HEK293 (cell line): ENCODE measurements around the gene ATP5PO.

Experiments
- CTCF ChIA-PET: fragments of 350-600 bp; formaldehyde crosslinking; extraction: SDS; loops from one replicate; lab custom pipeline; 2021; ENCODE audit warnings: antibody characterized with exemption; lab: Yijun Ruan, JAX
- POLR2A ChIA-PET: fragments of 300-600 bp; formaldehyde crosslinking; extraction: SDS; loops from one replicate; lab custom pipeline; 2020; ENCODE audit warnings: antibody characterized with exemption, inconsistent platforms; lab: Yijun Ruan, JAX
- H3K27ac ChIP-seq: fragments of 200-500 bp; sonication (Bioruptor generic); 2 replicates; pipeline ENCODE4 v1.5.1; 2014; ENCODE audit warnings: low read depth, low read length, control low read depth, inconsistent platforms; ENCODE audit errors: extremely low read depth
- H3K36me3 ChIP-seq, 2 experiments: fragments of 200-500 bp in 1 of 2; sonication (Bioruptor generic) in 1 of 2; 1 replicate in 1 of 2; 2 replicates in 1 of 2; pipeline ENCODE4 v1.5.1; 2014 to 2017; ENCODE audit warnings: inconsistent platforms in 2 of 2, low read length in 2 of 2; ENCODE audit not compliant: control insufficient read depth in 2 of 2, insufficient read depth in 1 of 2
- H3K4me1 ChIP-seq: fragments of 200-500 bp; sonication (Bioruptor generic); 2 replicates; pipeline ENCODE4 v1.5.1; 2014; ENCODE audit warnings: mild to moderate bottlenecking, low read length, inconsistent platforms; ENCODE audit not compliant: control insufficient read depth, insufficient read depth
- H3K4me3 ChIP-seq: 2 replicates; pipeline ENCODE4 v1.5.1; 2011; ENCODE audit warnings: low read depth, mild to moderate bottlenecking, control low read depth, low read length, moderate library complexity
- H3K9me3 ChIP-seq: fragments of 200-500 bp; sonication (Bioruptor generic); 2 replicates; pipeline ENCODE4 v1.5.1; 2014; ENCODE audit warnings: low read depth, low read length, inconsistent platforms; ENCODE audit not compliant: control insufficient read depth, insufficient read depth
- KLF7 ChIP-seq: fragments of 450-650 bp; formaldehyde crosslinking; IDR thresholded peaks from 2 replicates; pipeline ENCODE4 v1.5.1; 2016; ENCODE audit warnings: missing biosample characterization, missing genetic modification characterization, borderline replicate concordance
- REST ChIP-seq: fragments of 450-650 bp; formaldehyde crosslinking; IDR thresholded peaks from 2 replicates; pipeline ENCODE4 v1.5.1; 2016; ENCODE audit warnings: missing biosample characterization, missing genetic modification characterization
- ZBTB17 ChIP-seq: fragments of 450-650 bp; formaldehyde crosslinking; IDR thresholded peaks from 2 replicates; pipeline ENCODE4 v1.5.1; 2016; ENCODE audit warnings: missing biosample characterization, missing genetic modification characterization
- ZBTB26 ChIP-seq: fragments of 450-650 bp; formaldehyde crosslinking; optimal IDR thresholded peaks from 2 replicates; pipeline ENCODE3; 2016; ENCODE audit warnings: missing biosample characterization, mild to moderate bottlenecking, missing genetic modification characterization
- ZBTB6 ChIP-seq: fragments of 450-650 bp; formaldehyde crosslinking; IDR thresholded peaks from 2 replicates; pipeline ENCODE4 v1.5.1; 2017; ENCODE audit warnings: missing biosample characterization, missing genetic modification characterization
- ZNF274 ChIP-seq, 2 experiments: fragments of 200-500 bp in 1 of 2; fragments of 450-650 bp in 1 of 2; sonication (Bioruptor generic) in 1 of 2; formaldehyde crosslinking in 1 of 2; IDR thresholded peaks; 2 replicates each; pipeline versions ENCODE4 v1.5.1 to v1.6.1; 2014 to 2016; ENCODE audit warnings: borderline replicate concordance in 1 of 2, inconsistent platforms in 1 of 2, low read length in 1 of 2, missing biosample characterization in 1 of 2, missing genetic modification characterization in 1 of 2
- ZNF366 ChIP-seq: fragments of 450-650 bp; formaldehyde crosslinking; conservative IDR thresholded peaks from 2 replicates; pipeline ENCODE4 v1.5.1; 2016; ENCODE audit warnings: missing biosample characterization, missing genetic modification characterization
- ZNF510 ChIP-seq: fragments of 450-650 bp; formaldehyde crosslinking; IDR thresholded peaks from 2 replicates; pipeline ENCODE4 v1.5.1; 2018; ENCODE audit warnings: mild to moderate bottlenecking, missing genetic modification characterization, missing biosample characterization; ENCODE audit not compliant: insufficient replicate concordance
- ZNF548 ChIP-seq: fragments of 450-650 bp; formaldehyde crosslinking; IDR thresholded peaks from 2 replicates; pipeline ENCODE4 v1.5.1; 2016; ENCODE audit warnings: missing biosample characterization, missing genetic modification characterization
- ZNF561 ChIP-seq: fragments of 450-650 bp; IDR thresholded peaks from 2 replicates; pipeline ENCODE4 v1.5.1; 2018; ENCODE audit warnings: missing biosample characterization, missing genetic modification characterization, borderline replicate concordance
- ZNF670 ChIP-seq: fragments of 450-650 bp; formaldehyde crosslinking; IDR thresholded peaks from 2 replicates; pipeline ENCODE4 v1.5.1; 2016; ENCODE audit warnings: missing biosample characterization, missing genetic modification characterization, low read depth
- ZNF701 ChIP-seq: fragments of 450-650 bp; formaldehyde crosslinking; IDR thresholded peaks from 2 replicates; pipeline ENCODE4 v1.5.1; 2016; ENCODE audit warnings: missing biosample characterization, missing genetic modification characterization
- ZNF768 ChIP-seq: fragments of 450-650 bp; formaldehyde crosslinking; IDR thresholded peaks from 2 replicates; pipeline ENCODE4 v1.5.1; 2018; ENCODE audit warnings: missing biosample characterization, mild to moderate bottlenecking, missing genetic modification characterization
- ZNF776 ChIP-seq: fragments of 450-650 bp; formaldehyde crosslinking; IDR thresholded peaks from 2 replicates; pipeline ENCODE4 v1.5.0; 2017; ENCODE audit warnings: missing biosample characterization, missing genetic modification characterization, borderline replicate concordance
- ZNF792 ChIP-seq: fragments of 450-650 bp; formaldehyde crosslinking; IDR thresholded peaks from 2 replicates; pipeline ENCODE4 v1.5.1; 2016; ENCODE audit warnings: missing biosample characterization, missing genetic modification characterization
- ZNF837 ChIP-seq: fragments of 450-650 bp; formaldehyde crosslinking; IDR thresholded peaks from 2 replicates; pipeline ENCODE4 v1.5.1; 2016; ENCODE audit warnings: missing biosample characterization, missing genetic modification characterization
- TF ChIP-seq, protein P1 (sequence below): fragments of 450-650 bp; formaldehyde crosslinking; IDR thresholded peaks from 2 replicates; pipeline ENCODE4 v1.5.1; 2016; ENCODE audit warnings: missing biosample characterization, missing genetic modification characterization

Gene ATP5PO

DNA sequence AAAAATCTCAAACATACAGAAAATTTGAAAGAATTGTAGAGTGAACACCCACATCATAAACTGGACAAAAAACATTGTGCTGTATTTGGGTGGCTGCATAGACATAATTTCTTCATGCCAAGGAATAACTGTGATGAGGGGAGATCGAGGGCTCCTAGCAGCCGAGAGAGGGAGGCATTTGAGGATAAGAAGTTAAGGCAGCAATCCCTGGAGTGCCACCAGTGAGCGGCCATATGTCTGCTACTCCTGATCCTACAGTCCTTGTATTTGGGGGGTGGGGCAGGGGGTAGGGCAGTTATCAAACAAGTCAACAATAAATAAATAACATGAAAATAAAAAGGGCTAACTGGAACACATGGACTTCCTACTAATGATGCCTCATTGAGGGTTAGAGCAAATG is 54.5 kb downstream of the ATP5PO start (continued):
- no peak for TF ChIP-seq ZBTB26 (tag by site-specific recombination)
- TF ChIP-seq ZNF670 (tag by site-specific recombination) = no peak
- TF ChIP-seq ZNF510 (tag by site-specific recombination) = no peak
- TF ChIP-seq ZNF837 (tag by site-specific recombination) = no peak

DNA sequence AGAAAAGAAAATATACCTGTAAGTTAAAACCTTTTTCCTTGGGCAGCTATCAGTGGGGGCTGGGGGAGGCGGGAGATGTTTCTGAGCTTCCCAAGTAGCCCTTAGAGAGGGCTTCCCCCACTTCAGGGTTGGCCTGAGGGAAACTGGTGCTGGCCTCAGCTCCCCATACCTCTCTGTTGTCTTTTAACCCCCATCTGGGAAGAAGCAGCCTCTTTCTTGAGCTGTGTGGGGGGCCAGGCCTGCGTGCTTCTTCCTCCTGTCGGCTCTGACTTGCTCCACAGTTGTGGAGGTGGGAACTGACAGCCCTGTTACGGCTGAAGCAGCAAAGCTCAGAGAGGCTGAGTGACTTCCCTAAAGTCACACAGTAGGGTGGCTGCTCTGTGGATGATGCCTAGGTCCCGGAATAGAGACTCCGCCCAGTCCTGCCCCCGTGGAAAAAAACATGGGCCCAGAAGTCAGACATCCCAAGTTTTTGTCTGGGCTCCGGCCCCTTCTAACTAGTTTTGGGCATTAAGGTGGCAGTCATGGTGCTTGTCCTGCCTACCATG is 55.2 kb downstream of the ATP5PO start:
- ChIA-PET CTCF (no interaction called here), POLR2A (no interaction called here)
- Histone ChIP-seq H3K4me3 (no peak overlapping the region), H3K9me3 (no peaks in the 10 kb centered on the region), H3K36me3 (no peaks in the 10 kb centered on the region), H3K27ac (no peak overlapping the region), H3K4me1 (no peaks in the 10 kb centered on the region)
- no peak for TF ChIP-seq ZNF792 (tag by site-specific recombination)
- 0 out of 2 replicates have a peak, but pooled peaks have one; percentile 42 for TF ChIP-seq ZNF768 (tag by site-specific recombination)

DNA sequence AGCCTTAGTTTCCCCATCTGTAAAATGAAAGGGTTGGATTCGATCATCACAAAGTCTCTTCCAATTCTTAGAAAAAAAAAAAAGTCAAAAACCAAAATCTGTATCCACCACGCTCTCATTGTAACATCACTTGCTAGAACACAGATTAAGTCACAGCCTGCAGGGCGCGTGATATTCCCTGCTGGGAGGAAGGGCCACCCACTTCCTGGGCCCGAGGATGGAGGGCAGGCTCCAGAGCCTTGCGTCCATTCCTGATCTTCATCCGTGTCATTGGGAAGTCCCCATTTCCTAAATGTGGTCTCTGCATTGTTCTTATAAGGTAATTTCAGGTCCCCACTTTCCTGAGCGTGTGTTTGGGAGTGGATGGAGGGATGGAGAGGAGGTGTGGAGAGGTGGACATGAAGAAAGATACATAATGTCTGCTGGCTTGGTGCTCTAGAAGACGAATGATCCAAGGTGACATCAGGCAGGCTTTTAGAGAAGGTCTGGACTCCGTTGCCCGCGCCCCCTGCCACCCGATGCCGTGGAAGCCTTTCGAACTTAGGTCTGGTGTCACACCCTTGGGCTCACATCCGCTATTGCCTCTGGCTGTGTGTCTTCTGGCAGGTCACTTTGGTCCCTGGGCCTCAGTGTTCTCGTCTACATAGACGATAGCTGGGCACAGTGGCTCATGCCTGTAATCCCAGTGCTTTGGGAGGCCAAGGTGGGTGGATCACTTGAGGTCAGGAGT is 56.1 kb downstream of the ATP5PO start:
- Histone ChIP-seq H3K4me3 (no peak overlapping the region), H3K36me3 (no peaks in the 10 kb centered on the region), H3K27ac (no peak overlapping the region), H3K4me1 (no peaks in the 10 kb centered on the region), H3K9me3 (no peaks in the 10 kb centered on the region)
- ChIA-PET CTCF (no interaction called here), POLR2A (no interaction called here)
- TF ChIP-seq ZNF366 (tag by site-specific recombination) (peak; percentile 73), ZNF701 (tag by site-specific recombination) (no peak)

- POLR2A ChIA-PET = no interaction called here
- H3K9me3 ChIP-seq = no peaks in the 10 kb centered on the region
- TF ChIP-seq ZBTB17 (tag by site-specific recombination) = no peak
- no peak for TF ChIP-seq ZBTB6 (tag by site-specific recombination)
- no peak for TF ChIP-seq ZNF561 (tag by site-specific recombination)
- no peak for TF ChIP-seq REST (tag by site-specific recombination)
- no peak for TF ChIP-seq KLF7
- TF ChIP-seq ZNF274 (IDR thresholded peaks at IDR 0.05; ENCODE audit: low read length) = no peak
- TF ChIP-seq ZNF274 (tag by site-specific recombination; IDR thresholded peaks at IDR 0.05; ENCODE audit: borderline replicate concordance) = no peak
- TF ChIP-seq, protein P1, sequence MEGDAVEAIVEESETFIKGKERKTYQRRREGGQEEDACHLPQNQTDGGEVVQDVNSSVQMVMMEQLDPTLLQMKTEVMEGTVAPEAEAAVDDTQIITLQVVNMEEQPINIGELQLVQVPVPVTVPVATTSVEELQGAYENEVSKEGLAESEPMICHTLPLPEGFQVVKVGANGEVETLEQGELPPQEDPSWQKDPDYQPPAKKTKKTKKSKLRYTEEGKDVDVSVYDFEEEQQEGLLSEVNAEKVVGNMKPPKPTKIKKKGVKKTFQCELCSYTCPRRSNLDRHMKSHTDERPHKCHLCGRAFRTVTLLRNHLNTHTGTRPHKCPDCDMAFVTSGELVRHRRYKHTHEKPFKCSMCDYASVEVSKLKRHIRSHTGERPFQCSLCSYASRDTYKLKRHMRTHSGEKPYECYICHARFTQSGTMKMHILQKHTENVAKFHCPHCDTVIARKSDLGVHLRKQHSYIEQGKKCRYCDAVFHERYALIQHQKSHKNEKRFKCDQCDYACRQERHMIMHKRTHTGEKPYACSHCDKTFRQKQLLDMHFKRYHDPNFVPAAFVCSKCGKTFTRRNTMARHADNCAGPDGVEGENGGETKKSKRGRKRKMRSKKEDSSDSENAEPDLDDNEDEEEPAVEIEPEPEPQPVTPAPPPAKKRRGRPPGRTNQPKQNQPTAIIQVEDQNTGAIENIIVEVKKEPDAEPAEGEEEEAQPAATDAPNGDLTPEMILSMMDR (tag by site-specific recombination) = no peak
- no peak for TF ChIP-seq ZNF548
- no peak for TF ChIP-seq ZNF776 (tag by site-specific recombination)
- TF ChIP-seq, all 188 proteins: peak for 0
- CTCF ChIA-PET = interaction anchor here (0.6 kb wide), 3 partner anchors 61 to 1841 kb away, joined by 3 to 4 read pairs (median 3); no protein-coding TSS in a partner anchor
- H3K27ac ChIP-seq = no peak overlapping the region
- no peaks in the 10 kb centered on the region for H3K36me3 ChIP-seq
- H3K4me1 ChIP-seq = no peaks in the 10 kb centered on the region
- H3K4me3 ChIP-seq = no peak overlapping the region
Observed at GRCh38 chr21:33858667-33859372, 56.8 kb downstream of the ATP5PO start.
